CD14-positive monocyte (primary cell): ENCODE measurements around the gene CAPG. TPM values are rescaled to one million over a fixed set of nuclear protein-coding genes. Genes with fewer than 3 reads are reported as not detected.

Experiments
- DNase-seq, 3 donors: peaks; one replicate each; pipeline ENCODE4 v3.0.0-alpha.2; 2011 to 2022
- H2AFZ ChIP-seq: 2 replicates; pipeline ENCODE4 v1.6.0; 2012; ENCODE audit warnings: mild to moderate bottlenecking, low read depth, low read length, inconsistent platforms; ENCODE audit not compliant: insufficient read depth, poor library complexity, severe bottlenecking
- H3K27ac ChIP-seq, 2 donors: 1 replicate in 1 of 2; 2 replicates in 1 of 2; pipeline ENCODE4 v1.5.1; 2012 to 2013; ENCODE audit warnings: low read length in 2 of 2, control low read depth in 1 of 2, inconsistent platforms in 1 of 2, low read depth in 1 of 2, mild to moderate bottlenecking in 1 of 2
- H3K27me3 ChIP-seq, 2 donors: one replicate each; pipeline versions ENCODE4 v1.6.0 to v1.6.1; 2011 to 2013; ENCODE audit warnings: low read length in 2 of 2; ENCODE audit not compliant: control insufficient read depth in 2 of 2, insufficient read depth in 2 of 2
- H3K36me3 ChIP-seq, 2 donors: replicated peaks in 1 of 2; 1 replicate in 1 of 2; 2 replicates in 1 of 2; pipeline versions ENCODE4 v1.5.1 to v1.6.1; 2012 to 2013; ENCODE audit warnings: low read length in 2 of 2, control low read depth in 1 of 2, inconsistent platforms in 1 of 2, mild to moderate bottlenecking in 1 of 2; ENCODE audit not compliant: insufficient read depth in 2 of 2, control insufficient read depth in 1 of 2
- H3K4me1 ChIP-seq, 2 donors: 1 replicate in 1 of 2; 2 replicates in 1 of 2; pipeline versions ENCODE4 v1.5.1 to v1.6.1; 2012 to 2013; ENCODE audit warnings: low read length in 2 of 2, control low read depth in 1 of 2, inconsistent platforms in 1 of 2, mild to moderate bottlenecking in 1 of 2, moderate library complexity in 1 of 2; ENCODE audit not compliant: insufficient read depth in 2 of 2, control insufficient read depth in 1 of 2
- H3K4me2 ChIP-seq: replicated peaks from 2 replicates; pipeline ENCODE3; 2012; ENCODE audit warnings: low read length, moderate library complexity, mild to moderate bottlenecking; ENCODE audit not compliant: poor library complexity, severe bottlenecking; ENCODE audit errors: extremely low read depth
- H3K4me3 ChIP-seq, 3 experiments: fragments of 200-600 bp in 1 of 3; sonication (generic) in 1 of 3; replicated peaks in 1 of 3; 1 replicate in 2 of 3; 2 replicates in 1 of 3; pipeline ENCODE4 v1.5.1; 2011 to 2013; ENCODE audit warnings: low read length in 3 of 3, mild to moderate bottlenecking in 3 of 3, control low read depth in 2 of 3, low read depth in 2 of 3, inconsistent platforms in 1 of 3, moderate library complexity in 1 of 3
- H3K79me2 ChIP-seq: 2 replicates; pipeline ENCODE4 v1.6.0; 2012; ENCODE audit warnings: mild to moderate bottlenecking, control low read depth, inconsistent platforms, low read length, moderate library complexity; ENCODE audit not compliant: insufficient read depth
- H3K9ac ChIP-seq: 2 replicates; pipeline ENCODE4 v1.6.0; 2017; ENCODE audit warnings: low read length, mild to moderate bottlenecking; ENCODE audit not compliant: insufficient read depth, poor library complexity, severe bottlenecking
- H3K9me3 ChIP-seq, 2 donors: replicated peaks in 1 of 2; 1 replicate in 1 of 2; 2 replicates in 1 of 2; pipeline versions ENCODE4 v1.5.1 to v1.6.1; 2012 to 2013; ENCODE audit warnings: low read length in 2 of 2, control low read depth in 1 of 2; ENCODE audit not compliant: control insufficient read depth in 1 of 2, insufficient read depth in 1 of 2
- H4K20me1 ChIP-seq: 2 replicates; pipeline ENCODE4 v1.6.0; 2012; ENCODE audit warnings: mild to moderate bottlenecking, low read length, control low read depth, moderate library complexity; ENCODE audit not compliant: insufficient read depth
- H3K27ac Mint-ChIP-seq, 7 donors: one replicate each; pipeline ENCODE4 v1.8.0; 2020; ENCODE audit warnings: mild to moderate bottlenecking in 7 of 7, mixed read lengths in 7 of 7, moderate library complexity in 6 of 7, inconsistent platforms in 2 of 7
- H3K27me3 Mint-ChIP-seq, 3 donors: one replicate each; pipeline ENCODE4 v1.8.0; 2021 to 2022; ENCODE audit warnings: low read depth in 3 of 3, mild to moderate bottlenecking in 3 of 3, mixed read lengths in 3 of 3, moderate library complexity in 3 of 3, inconsistent platforms in 1 of 3
- H3K36me3 Mint-ChIP-seq, 2 donors: one replicate each; pipeline ENCODE4 v1.8.0; 2020; ENCODE audit warnings: mixed read lengths in 2 of 2, inconsistent platforms in 1 of 2, mild to moderate bottlenecking in 1 of 2
- H3K4me1 Mint-ChIP-seq: one replicate; pipeline ENCODE4 v1.8.0; 2020; ENCODE audit warnings: mild to moderate bottlenecking, mixed read lengths
- H3K4me3 Mint-ChIP-seq, 2 donors: one replicate each; pipeline ENCODE4 v1.8.0; 2020; ENCODE audit warnings: mild to moderate bottlenecking in 2 of 2, mixed read lengths in 2 of 2, moderate library complexity in 1 of 2
- H3K9me3 Mint-ChIP-seq, 7 donors: one replicate each; pipeline ENCODE4 v1.8.0; 2020 to 2022; ENCODE audit warnings: mixed read lengths in 7 of 7, mild to moderate bottlenecking in 6 of 7, moderate library complexity in 6 of 7, inconsistent platforms in 2 of 7
- CTCF ChIP-seq: fragments of 200-600 bp; IDR thresholded peaks from one replicate; pipeline ENCODE4 v1.8.0; 2022; ENCODE audit warnings: antibody characterized with exemption, mild to moderate bottlenecking
- WGBS: methylation state at CpG from one replicate; pipeline ENCODE4 v1.1.5; 2013; ENCODE audit warnings: missing lambda C conversion rate; ENCODE audit not compliant: insufficient coverage; 5-methylcytosine and 5-hydroxymethylcytosine counted together
- intact Hi-C, 2 donors: fragments of 100-400 bp; cut with micrococcal nuclease; formaldehyde crosslinking; loops; one replicate each; pipeline versions ENCODE4 v1.15.0 to v1.15.1; 2023
- polyA plus RNA-seq, 3 donors: library from polyadenylated mRNA; depleted of rRNA in 1 of 3; unstranded in 2 of 3; stranded (reverse) in 1 of 3; fragments of 300-500 nt in 2 of 3; fragments of >200 nt in 1 of 3; fragmentation: Illumina TruSeq in 2 of 3; gene quantifications; 1 replicate in 2 of 3; 2 replicates in 1 of 3; pipeline ENCODE4 v1.2.3, GENCODE V29; 2012 to 2021

CAPG gene
- polyA plus RNA-seq, 3 donors, result 474 to 847 (median 631) TPM

- Histone ChIP-seq H4K20me1 (no peaks in the 10 kb centered on the region), H2AFZ (peak overlapping the region; percentile 95), H3K36me3 (no peaks in the 10 kb centered on the region), H3K9ac (peak overlapping the region; percentile 75), H3K9me3 (no peaks in the 10 kb centered on the region), H3K4me3 (peak overlapping the region; percentile 68 to 95 (median 76)), H3K4me1 (peaks cover 56 to 72% of the 10 kb centered on the region in 2 donors), H3K4me2 (peak overlapping the region; percentile 94), H3K79me2 (peaks cover 8% of the 10 kb centered on the region), H3K27me3 (no peaks in the 10 kb centered on the region), H3K27ac (peak overlapping the region; percentile 60 to 91)
- TF ChIP-seq CTCF, result no peak
- Mint-ChIP-seq H3K4me3 (peak overlapping the region; percentile 85 to 96), H3K36me3 (peaks cover 0 to 6% of the 10 kb centered on the region in 2 donors), H3K9me3 (peaks cover 0 to 2% (median 0%) of the 10 kb centered on the region in 7 donors), H3K4me1 (peaks cover 68% of the 10 kb centered on the region), H3K27me3 (peaks cover 0 to 3% (median 0%) of the 10 kb centered on the region in 3 donors), H3K27ac (peak overlapping the region; percentile 77 to 98 (median 94))
- intact Hi-C loops, result loop anchor here in 1 of 2 donors (10.0 kb wide), 2 partner anchors 196 to 1146 kb away; partner anchors contain the start of genes C2orf68, CHMP3 and USP39
- WGBS, result 85% methylated on average over 8 of the region's 17 CpGs
- peak in 1 of 3 donors; percentile 5 for DNase-seq
Measured at GRCh38 chr2:85419009-85419675, 9.0 kb upstream of the CAPG start.

- Mint-ChIP-seq H3K36me3 (peaks cover 0 to 6% of the 10 kb centered on the region in 2 donors), H3K27ac (peak within 1 kb of the TSS; percentile 81 to 98 (median 96)), H3K4me1 (peaks cover 69% of the 10 kb centered on the region), H3K27me3 (peaks cover under 1 to 1% (median 1%) of the 10 kb centered on the region in 3 donors), H3K9me3 (peaks cover 0 to 2% (median 0%) of the 10 kb centered on the region in 7 donors), H3K4me3 (peak within 1 kb of the TSS; percentile 85 to 96)
- no peaks in the 10 kb centered on the region for H3K36me3 ChIP-seq
- peak within 1 kb of the TSS; percentile 68 to 95 (median 76) for H3K4me3 ChIP-seq
- H3K79me2 ChIP-seq, result peaks cover 8% of the 10 kb centered on the region
- H3K9me3 ChIP-seq, result no peaks in the 10 kb centered on the region
- no peak for TF ChIP-seq CTCF
- H4K20me1 ChIP-seq, result no peaks in the 10 kb centered on the region
- H3K4me1 ChIP-seq, result peaks cover 63 to 80% of the 10 kb centered on the region in 2 donors
- peak within 1 kb of the TSS; percentile 94 for H3K4me2 ChIP-seq
- H3K9ac ChIP-seq, result peak within 1 kb of the TSS; percentile 75
- peak within 1 kb of the TSS; percentile 95 for H2AFZ ChIP-seq
- WGBS, result 23% methylated on average over 42 of the region's 57 CpGs
- no peaks in the 10 kb centered on the region for H3K27me3 ChIP-seq
- intact Hi-C loops, result loop anchor here in 1 of 2 donors (10.0 kb wide), 2 partner anchors 196 to 1146 kb away; partner anchors contain the start of genes C2orf68, CHMP3 and USP39
- peak; percentile 74 to 79 (median 77) for DNase-seq
- peak within 1 kb of the TSS; percentile 60 to 91 for H3K27ac ChIP-seq
Measured at GRCh38 chr2:85418132-85419008, 8.2 kb upstream of the CAPG start, which contains the start of gene SH2D6. Gene SH2D6, plus strand, starts transcription at chr2:85418714. Its CDS starts 10,752 bp downstream, at chr2:85429466.
